Measurements from ENCODE around the gene NHLRC4.

Gene NHLRC4, protein sequence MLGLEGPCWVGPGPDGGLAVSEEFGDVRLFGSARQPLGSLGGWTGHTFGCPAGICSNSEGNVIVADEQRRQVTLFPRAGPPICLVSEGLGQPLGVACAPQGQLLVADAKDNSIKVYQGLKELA

DNA sequence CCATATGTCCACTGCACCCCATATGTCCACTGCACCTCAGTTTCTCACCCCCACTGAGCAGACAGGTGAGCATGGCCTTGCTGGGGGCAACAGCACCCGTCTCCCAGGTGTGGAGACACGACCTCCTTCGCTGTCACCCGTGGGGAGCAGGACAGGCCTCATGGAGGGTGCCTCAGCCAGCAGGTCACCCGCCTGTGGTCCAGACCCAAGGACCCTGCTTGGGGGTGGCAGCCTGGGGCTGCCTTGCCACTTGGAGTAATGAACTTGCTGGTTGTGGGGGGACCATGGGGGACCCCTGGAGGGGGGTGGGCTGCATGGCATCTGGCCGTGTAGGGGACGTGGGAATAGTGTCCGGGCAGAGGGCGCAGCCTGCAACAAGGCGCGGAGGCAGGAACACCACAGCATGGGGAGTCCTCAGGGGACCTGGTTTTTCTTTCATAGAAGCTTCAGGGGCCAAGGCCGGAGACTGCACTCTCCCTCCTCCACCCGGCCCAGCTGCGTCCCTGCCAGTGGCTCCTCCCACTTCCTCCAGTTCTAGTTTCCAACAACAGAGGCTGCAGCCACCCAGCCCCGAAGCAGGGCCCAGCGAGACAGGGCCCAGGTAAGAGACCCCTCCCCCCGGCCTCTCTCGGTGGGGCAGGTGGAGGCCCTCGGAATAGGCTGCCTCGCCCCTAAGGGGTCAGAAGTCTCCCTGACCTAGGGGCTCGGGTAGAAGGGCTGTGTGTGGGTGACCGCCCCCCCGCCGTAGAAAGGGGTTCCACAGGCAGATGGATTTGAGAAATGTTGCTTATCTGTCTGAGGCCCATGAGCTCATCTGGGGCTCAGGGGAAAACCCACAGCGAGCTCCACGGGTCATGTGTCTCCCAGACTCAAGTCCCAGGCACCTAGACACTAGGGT, at the start of gene NHLRC4:
NHLRC4 (plus strand) TSS at position 531 of the 898 bp plus-strand sequence. CDS start 1,043 bp downstream, outside the sequence.
- DNase-seq (ENCODE audit: low read depth, low spot score), result peak; percentile 84

DNA sequence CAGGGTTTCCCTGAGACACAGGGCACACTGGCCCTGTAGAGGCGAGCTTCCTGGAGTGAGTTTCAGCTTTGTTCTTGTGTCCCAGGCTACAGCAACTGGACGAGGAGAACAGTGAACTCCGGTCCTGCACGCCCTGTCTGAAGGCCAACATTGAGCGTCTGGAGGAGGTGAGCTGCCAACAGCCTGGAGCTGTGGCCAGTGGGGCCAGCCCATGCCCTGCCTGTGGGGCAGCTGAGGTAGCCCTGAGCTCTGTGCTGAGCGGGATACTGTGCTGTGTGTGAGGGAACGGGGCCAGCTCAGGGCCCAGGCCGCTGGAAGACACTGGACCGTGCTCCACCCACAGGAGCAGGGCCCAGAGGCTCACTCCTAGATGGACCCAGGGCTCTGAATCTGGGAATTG, 47.9 kb upstream of the NHLRC4 start:
- no peak for DNase-seq (ENCODE audit: low read depth, low spot score)

DNA sequence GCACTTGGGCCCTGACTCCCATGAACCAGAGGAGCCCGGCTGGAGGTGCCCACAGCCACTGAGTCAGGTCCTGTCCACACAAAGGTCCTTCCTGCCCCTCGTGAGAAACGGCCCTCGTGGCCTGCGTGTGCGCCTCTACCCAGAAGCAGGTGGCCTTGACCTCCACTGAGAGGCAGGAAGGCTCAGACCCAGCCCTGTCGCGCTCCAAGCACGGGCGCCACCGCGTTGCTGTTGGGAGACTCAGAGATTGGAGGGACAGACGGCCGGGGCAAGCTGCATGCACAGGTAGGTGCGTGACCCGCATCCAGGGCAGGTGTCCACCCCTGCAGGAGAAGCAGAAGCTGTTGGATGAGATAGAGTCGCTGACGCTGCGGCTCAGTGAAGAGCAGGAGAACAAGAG, 47.4 kb upstream of the NHLRC4 start:
- DNase-seq (ENCODE audit: low read depth, low spot score), result no peak

DNA sequence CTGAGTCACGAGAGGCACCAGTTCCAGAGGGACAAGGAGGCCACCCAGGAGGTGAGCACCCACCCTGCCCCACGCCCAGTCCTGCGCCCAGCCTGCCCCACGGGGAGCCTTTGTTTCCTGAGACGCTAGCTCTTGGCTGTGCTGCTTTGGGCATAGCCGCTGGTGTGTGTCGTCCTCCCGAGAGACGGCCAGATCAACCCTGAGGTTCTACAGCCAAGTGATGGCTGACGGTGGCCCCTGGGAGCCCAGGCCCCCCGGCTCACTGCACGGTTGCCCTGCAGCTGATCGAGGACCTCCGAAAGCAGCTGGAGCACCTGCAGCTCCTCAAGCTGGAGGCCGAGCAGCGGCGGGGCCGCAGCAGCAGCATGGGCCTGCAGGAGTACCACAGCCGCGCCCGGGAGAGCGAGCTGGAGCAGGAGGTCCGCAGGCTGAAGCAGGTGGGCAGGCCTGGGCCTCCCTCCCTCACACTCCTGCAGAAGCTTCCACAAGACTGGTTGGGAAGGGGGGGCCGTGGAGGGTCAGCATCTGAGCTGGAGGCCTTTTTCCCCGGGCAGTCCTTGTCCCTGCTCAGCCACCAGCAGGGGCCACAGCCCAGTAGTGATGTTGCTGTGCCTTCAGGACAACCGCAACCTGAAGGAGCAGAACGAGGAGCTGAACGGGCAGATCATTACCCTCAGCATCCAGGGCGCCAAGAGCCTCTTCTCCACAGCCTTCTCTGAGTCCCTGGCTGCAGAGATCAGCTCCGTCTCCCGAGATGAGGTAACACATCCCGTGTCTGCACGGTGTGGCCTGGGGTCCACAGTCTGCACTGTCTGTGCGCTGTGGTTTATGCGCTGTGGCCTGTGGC, 46.7 kb upstream of the NHLRC4 start:
- DNase-seq (ENCODE audit: low read depth, low spot score), result no peak

DNA sequence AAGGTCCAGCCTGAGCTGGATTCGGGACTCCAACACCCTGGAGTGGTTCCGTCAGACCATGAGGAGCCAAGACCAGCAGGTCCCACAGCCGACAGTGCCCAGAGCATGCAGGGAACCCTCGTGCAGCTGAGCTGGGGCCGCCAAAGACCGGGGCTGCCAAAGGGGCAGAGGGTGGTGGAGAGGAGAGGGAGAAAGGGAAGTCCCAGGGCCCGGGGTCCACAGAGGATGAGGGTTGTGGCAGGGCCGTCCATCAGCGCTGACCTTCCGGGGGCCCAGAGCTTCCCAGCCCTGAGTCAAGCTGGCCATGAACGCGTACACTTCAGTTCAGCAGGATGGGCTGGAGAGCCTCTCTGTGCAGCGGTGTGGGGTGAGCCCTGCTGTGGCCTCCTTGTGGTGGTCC, 46.0 kb upstream of the NHLRC4 start:
- no peak for DNase-seq (ENCODE audit: low read depth, low spot score)

DNA sequence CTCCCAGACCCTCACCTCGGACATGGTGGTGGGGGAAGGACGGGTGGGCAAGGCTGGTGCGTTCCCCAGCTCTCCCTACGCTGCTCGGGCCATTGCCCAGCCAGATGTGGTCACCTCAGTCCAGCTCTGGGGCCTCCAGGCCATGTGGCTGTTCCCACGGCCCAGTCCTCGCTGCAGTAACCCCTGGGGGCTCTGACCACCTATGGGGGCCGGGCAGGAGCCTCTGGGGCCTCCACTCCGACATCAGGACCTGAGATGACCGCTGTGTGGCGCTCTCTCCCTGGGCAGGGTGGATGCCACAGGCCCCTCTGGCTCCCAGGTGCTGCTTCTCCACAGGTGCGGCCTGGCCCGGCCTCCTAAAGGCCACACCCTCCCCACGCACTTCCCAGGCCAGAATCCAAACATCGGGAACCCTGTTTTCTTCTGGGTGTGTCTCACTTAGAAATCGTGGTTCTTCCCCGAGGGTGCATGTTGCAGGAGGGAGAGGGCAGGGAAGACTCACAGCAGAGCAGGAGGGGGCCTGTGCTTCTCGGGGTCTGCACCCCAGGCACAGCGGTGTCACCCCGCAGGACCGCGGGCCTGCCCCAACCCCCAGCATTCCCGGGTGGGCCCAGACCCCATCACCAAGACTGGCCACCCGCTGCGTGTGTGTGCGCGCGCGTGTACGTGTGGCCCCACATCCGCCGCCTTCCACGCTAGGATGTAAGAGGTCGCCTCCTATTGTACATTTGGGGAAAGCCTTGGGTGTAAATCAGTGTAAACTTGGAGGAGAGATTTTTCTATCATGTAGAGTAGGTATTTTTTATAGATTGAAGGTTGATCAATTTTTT, 45.2 kb upstream of the NHLRC4 start:
- DNase-seq (ENCODE audit: low read depth, low spot score), result no peak

DNA sequence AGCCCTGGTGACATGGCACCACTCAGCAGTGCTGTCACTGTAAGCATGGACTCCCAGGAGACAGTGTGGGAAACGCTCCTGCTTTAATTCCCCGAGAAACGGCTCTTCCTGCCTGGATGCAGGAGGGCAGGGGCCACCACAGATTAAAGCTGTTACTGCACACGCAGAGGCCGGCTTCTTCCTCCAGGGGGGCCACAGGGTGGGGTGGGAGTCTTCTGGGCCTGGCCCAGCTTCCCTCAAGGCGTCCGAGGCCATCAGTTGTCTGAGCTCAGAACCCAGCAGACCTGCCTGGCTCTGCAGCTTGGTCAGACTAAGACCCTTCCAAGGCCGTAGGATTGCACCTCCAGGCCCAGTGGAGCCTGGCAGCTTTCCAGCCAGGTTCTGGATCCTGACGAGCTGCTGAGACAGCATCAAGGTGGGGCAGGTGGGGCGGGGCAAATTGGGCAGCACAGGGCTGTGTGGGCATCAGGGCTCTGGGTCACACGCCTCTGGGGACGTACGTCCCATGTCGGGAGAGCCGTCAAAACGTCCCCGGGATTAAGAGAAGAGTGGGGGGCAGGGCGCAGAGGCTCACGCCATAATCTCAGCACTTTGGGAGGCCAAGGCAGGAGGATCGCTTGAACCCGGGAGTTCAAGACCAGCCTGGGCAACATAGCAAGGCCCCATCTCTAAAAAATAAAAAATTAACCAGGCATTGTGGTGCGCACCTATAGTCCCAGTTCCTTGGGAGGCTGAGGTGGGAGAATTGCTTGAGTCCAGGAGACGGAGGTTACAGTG, 44.3 kb upstream of the NHLRC4 start:
- DNase-seq (ENCODE audit: low read depth, low spot score), result no peak

DNA sequence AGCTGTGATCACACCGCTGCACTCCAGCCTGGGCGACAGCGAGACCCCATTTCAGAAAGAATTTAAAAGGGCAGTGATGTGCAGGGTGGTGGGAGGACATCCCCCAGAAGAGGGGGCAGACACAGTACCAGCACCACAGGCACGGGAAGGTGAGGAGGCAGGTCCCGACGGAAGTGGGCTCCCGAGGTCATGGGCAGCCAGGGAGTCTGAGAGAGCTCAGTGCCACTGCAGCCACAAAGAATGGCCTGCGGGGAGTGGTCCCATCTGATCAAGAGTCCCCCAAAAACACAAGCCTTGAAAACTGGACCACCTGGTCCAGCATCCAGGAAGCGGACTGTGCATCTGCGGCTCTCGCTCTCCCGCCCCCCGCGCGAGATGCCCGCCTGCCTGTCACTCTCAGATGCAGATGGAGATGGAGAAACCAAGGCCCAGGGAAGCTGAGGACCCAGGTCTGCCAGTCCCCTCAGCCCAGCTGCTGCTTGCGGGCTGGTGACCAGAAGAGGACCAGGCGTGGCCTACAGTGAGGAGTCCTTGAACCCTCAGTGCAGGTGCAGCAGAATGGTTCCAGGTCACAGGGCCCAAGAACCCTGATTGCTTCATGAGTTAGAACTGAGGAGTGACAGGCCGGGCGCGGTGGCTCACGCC, 43.6 kb upstream of the NHLRC4 start:
- DNase-seq (ENCODE audit: low read depth, low spot score), result no peak

DNA sequence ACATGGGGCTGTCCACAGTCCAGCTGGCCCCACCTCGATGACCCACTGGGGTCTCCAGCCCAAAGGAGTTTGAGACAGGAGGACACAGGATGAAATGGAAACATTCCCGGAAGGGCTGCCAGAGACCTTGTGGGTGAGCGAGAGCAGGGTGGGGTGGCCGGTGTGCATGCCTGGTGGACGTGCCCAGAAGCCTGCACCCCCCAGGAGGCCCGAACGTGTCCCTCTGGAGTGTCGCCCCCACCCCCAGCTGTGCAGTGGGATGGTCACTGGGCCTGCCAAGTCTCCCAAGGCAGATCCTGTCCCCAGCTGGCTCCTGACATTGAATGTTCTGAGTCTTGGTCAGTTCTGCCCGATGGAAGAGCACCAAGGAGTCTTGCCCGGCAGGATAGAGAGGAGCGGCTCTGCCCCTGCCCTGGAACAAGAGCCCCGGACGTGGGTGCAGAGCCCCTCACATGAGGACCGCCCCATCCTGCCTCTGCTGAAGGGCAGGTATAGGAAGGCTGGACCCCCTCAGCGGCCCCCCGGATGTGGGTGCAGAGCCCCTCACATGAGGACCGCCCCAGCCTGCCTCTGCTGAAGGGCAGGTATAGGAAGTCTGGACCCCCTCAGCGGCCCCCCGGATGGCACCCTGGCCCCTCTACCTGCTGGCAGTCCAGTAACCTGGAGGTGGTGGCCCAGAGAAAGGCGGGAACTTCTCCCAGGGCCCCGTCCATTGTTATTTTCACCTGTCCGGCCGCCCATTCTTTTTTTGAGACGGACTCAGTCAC, 42.3 kb upstream of the NHLRC4 start:
- DNase-seq (ENCODE audit: low read depth, low spot score), result no peak

DNA sequence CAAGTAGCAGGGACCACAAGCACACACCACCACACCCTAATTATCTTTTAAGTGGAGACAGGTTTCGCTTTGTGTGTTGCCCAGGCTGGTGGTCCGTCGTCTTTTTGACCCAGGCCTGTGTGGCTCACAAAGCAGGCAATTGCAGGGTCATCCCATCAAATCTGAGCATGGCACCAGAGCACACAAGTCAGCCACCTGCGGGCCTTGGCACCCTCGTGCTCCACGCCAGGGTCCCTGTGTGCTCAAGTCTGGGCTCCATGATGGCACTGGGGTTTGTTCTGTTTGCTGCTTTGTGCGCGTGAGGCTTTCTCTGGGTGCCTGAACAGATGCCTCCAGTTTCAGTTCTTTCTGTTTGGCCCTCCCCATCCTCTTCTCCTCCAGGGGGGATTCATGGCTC, 41.7 kb upstream of the NHLRC4 start:
- no peak for DNase-seq (ENCODE audit: low read depth, low spot score)

DNA sequence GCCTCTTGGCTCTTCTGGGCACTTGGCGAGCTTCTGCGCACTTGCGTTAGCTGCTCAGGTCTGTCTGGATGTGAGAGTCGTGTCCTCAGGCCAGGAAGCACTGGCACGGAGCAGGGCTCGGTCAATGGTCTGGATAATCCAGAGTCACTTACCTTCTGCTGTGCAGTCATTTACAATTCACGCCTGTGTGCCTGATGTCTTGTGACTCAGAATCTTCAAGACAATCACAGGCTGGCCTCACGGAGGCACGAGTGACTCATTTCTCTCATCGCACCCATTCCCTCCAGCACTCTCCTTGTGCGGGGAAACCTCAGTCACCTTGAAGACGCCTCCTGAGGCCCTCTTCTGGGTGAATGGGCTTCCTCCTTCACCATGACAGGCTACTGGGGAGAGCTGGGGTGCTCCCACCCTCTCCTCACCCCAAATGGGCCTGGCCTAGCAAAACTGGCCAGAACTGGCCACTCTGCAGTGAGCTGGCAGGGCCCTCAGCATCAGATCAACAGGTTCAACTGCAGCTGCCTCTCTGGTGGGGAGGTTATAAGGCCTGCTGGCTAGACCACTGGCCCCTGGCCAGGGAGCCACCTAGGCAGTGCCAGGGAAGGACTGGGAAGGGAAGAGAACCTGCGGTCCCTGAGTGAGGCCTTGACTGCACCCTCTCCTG, 41.2 kb upstream of the NHLRC4 start:
- DNase-seq (ENCODE audit: low read depth, low spot score), result peak; percentile 51

DNA sequence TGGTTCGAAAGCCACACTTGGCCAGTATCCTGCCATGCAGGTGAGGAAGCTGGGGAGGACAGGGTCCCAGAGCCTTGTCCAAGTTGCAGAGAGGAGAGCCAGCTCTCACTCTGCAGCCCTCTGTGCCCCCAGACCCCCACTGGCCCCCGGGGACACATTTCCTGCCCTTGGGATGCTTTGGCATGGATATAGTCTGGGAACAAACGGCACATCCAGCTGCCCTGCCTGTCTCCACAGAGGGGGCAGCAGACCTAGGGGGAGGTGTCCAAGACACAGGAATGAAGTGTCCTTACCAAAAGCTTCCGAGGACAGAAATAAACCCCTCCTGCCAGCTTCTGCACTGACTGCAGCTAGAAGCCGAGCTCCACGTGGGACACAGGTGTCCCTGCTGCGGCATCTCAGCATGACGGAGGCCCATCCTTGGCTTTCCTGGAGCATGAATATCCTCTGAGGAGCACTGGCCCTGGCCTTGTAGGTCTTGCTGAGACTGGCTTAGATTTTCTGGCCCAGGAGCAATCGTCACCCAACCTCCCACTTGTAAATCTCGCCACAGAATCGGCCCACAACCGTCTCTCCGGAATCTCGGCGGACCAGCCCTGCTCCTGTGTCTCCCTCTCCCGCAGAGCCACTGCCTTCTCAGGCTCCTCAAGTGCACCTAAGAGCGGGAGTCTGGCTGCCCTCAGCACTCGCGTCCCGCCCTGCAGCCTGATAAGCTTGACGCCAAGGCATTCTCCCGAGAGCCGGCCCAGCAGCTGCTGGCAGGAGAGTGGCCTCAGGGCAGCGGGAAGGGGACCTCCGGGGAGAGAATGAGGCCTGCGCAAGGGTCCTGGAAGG, 40.4 kb upstream of the NHLRC4 start:
- peak; percentile 89 for DNase-seq (ENCODE audit: low read depth, low spot score)

DNA sequence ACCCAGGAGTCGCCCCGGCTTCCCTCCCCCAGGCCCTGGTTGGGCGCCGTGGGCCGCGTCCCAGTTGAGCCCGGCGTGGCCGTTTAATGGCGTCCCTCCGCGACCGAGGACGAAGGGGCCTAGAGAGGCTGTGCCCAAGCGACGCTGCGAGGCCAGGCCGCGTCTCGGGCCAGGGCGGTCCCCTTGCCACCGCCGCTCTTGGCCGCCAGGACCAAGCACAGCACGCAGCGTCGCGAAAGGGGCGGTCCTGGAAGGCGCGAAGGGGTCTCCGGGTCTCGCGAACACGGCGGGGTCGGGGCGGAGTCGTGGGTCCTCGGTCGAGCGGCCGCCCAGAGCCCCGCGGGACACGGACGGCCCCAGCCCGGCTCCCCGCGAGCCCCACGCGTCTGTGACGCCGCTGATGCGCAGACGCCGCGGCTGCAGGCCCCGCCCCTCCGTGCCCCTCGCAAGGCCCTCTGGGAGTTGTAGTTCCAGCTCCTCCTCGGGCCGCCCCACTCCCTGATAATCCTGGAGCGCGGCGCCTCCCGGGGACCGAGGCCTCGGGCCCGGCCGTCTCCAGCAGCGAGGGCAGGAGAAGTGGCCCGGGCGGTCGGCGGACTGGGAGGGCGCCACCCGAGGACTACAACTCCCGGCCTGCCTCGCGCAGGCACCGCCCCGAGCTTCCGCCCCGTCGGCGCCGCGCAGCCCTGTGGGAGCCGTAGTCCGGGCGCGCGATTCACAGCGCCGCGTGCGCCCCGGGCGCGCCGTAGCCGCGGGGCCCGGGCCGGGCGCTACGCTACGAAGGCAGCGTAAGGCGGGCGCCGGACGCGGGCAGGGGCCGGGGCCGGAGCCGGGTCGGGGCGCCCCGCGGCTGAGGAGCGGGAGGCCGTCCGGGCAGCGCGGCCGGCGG, 39.5 kb upstream of the NHLRC4 start, which contains the start of gene CAPN15:
CAPN15 (plus strand) TSS at position 698 of the 889 bp plus-strand sequence. CDS start 19,127 bp downstream, outside the sequence.
- DNase-seq (ENCODE audit: low read depth, low spot score), result peak; percentile 94

DNA sequence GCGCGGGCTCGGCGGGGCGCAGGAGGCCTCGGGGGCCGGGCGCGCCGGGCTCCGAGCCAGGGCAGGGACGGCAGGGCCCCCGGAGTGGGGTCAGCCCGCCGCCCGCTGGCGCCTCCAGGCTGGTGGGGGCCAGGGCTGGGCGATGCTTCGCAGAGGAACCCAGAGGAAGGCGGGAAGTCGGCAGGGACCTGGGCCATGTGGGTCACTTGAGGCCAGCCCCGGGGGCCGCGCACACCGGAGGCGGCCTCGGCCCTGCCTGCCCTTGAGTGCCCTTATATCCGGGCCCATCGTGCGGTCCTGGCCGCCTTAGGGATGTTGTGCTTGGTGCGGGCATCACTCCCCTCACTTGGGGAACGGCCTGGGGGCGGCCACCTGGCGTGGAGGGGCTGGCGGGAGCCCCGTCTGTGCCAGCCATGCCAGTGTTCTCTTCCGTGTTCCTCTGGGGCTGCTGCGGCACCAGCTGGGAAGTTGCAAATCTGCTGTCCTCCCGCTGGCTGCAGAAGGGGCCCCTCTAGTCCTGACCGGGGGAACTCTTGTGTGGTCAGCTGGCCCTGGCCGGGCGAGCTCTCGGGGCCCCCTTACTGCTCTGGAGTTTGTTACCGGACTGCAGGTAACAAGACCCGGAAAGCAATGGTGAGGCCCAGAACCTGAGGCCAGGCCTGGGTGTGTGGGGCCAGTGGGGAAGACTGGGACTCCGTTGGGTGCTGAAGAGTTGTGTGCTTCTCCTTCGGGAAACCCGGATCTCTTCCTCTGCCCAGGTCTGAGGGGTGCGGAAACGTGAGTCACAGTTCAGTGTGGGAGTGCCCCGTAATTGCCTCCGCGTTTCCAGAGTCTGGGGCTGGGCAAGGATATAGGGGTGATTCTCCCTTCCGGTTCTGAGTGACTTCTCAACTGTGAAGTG, 38.4 kb upstream of the NHLRC4 start:
- peak; percentile 45 for DNase-seq (ENCODE audit: low read depth, low spot score)

DNA sequence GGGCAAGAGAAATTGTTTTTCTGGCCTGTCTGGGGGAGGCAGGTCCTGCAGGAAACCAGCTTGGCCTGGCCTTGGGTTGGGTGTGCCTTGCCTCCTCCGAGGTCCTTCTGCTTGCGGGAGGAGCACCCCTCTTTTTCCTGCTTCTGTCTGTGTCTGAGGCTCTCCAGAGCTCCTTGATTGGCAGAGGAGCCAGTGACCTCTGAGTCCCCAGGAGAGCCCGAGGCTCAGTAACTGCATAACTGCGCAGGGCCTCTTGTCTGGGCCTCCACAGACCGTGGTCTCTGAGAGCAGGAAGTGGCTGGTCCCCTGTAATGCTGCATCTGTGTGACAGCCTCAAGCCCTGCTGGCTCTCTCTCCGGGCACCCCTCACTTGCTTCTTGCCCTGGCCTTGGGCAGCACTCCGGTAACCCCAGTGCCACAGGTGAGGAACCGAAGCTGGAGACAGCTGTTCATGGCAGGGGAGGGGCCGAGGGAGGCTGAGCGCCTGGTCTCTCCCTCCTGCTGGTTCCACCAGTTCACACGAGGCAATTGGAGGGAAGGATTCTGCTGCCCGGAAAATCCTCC, 37.7 kb upstream of the NHLRC4 start:
- DNase-seq (ENCODE audit: low read depth, low spot score), result peak; percentile 29
